DOHH2 (cell line): Measurements from ENCODE around the gene DDX41.
A peak's percentile ranks its signal among the peaks of the same experiment; 100 is the strongest.

Experiments used
- H3F3A ChIP-seq: fragments of 200-600 bp; sonication (generic), shearing (Covaris generic); 2 replicates; pipeline ENCODE4 v1.6.0; 2016; ENCODE audit warnings: antibody characterized with exemption, mild to moderate bottlenecking; ENCODE audit not compliant: control insufficient read depth, insufficient read depth
- H3K27ac ChIP-seq: fragments of 200-600 bp; sonication (generic); 2 replicates; pipeline ENCODE4 v1.5.1; 2014; ENCODE audit warnings: low read depth, mild to moderate bottlenecking, low read length, moderate library complexity
- H3K27me3 ChIP-seq: fragments of 200-600 bp; sonication (generic); 2 replicates; pipeline ENCODE4 v1.6.1; 2014; ENCODE audit warnings: mild to moderate bottlenecking, low read length, mixed read lengths; ENCODE audit not compliant: control insufficient read depth
- H3K36me3 ChIP-seq: fragments of 200-600 bp; sonication (generic); 2 replicates; pipeline ENCODE4 v1.6.1; 2014; ENCODE audit warnings: mild to moderate bottlenecking, low read length, moderate library complexity, mixed read lengths; ENCODE audit not compliant: control insufficient read depth
- H3K4me1 ChIP-seq: fragments of 200-600 bp; sonication (generic); 2 replicates; pipeline ENCODE4 v1.6.1; 2014; ENCODE audit warnings: mild to moderate bottlenecking, low read length, mixed read lengths; ENCODE audit not compliant: control insufficient read depth
- H3K4me2 ChIP-seq: fragments of 200-600 bp; sonication (generic); 2 replicates; pipeline ENCODE4 v1.6.0; 2014; ENCODE audit warnings: mild to moderate bottlenecking, low read length, moderate library complexity
- H3K4me3 ChIP-seq: fragments of 200-600 bp; sonication (generic); 2 replicates; pipeline ENCODE4 v1.5.1; 2014; ENCODE audit warnings: mild to moderate bottlenecking, low read length, mixed read lengths
- H3K79me2 ChIP-seq: fragments of 200-600 bp; sonication (generic); 2 replicates; pipeline ENCODE4 v1.6.1; 2014; ENCODE audit warnings: mild to moderate bottlenecking, low read length, mixed read lengths; ENCODE audit not compliant: control insufficient read depth
- H3K9me2 ChIP-seq: fragments of 200-600 bp; sonication (generic); replicated peaks from 2 replicates; pipeline ENCODE4 v1.6.1; 2014; ENCODE audit warnings: mild to moderate bottlenecking, low read length, mixed read lengths; ENCODE audit not compliant: control insufficient read depth
- H3K9me3 ChIP-seq: fragments of 200-600 bp; sonication (generic); 2 replicates; pipeline ENCODE4 v1.6.1; 2014; ENCODE audit warnings: antibody characterized with exemption, low read length, mixed read lengths; ENCODE audit not compliant: control insufficient read depth, insufficient read depth
- H4K20me1 ChIP-seq: fragments of 200-600 bp; sonication (generic); 2 replicates; pipeline ENCODE4 v1.6.0; 2014; ENCODE audit warnings: low read depth, mild to moderate bottlenecking, antibody characterized with exemption, low read length, moderate library complexity; ENCODE audit not compliant: control insufficient read depth, insufficient read depth
- EZH2phosphoT487 ChIP-seq: fragments of 200-600 bp; sonication (generic); IDR thresholded peaks from 2 replicates; pipeline ENCODE4 v1.6.1; 2017; ENCODE audit warnings: borderline replicate concordance, mild to moderate bottlenecking, antibody characterized with exemption, low read length, moderate library complexity, mixed read lengths
- TF ChIP-seq, protein P1 (sequence below): fragments of 200-600 bp; sonication (generic); IDR thresholded peaks from one replicate; pipeline ENCODE4 v1.5.1; 2014; ENCODE audit warnings: antibody characterized with exemption, mild to moderate bottlenecking, low read depth, low read length; ENCODE audit not compliant: poor library complexity, severe bottlenecking

DDX41 gene

DNA sequence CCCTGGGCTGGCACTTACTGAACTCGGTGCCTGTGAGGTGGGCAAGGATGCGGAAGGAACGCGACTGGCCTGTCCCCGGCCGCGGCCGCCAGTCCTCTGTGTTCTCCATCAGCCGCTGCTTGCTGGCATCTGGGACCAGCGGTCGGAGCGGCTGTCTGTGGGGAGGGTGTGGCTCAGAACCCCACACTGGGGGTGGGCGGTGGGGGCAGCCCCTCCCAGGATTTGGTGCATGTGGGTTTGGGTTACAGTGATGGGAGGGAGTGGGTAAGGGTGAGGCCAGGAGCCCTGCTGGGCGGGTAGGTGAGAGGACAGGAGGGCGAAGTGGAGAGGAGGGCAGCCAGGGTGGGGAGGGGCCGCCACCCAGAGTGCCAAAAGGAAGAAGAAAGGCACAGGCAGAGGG, 25.8 kb downstream of the DDX41 start:
- no peaks in the 10 kb centered on the region for H3K9me3 ChIP-seq
- H3K27ac ChIP-seq, result no peak overlapping the region
- no peak overlapping the region; the same call in 1 of the 2 replicates for H3K4me3 ChIP-seq
- H3K9me2 ChIP-seq, result no peaks in the 10 kb centered on the region
- TF ChIP-seq EZH2phosphoT487, result no peak
- TF ChIP-seq, protein P1, sequence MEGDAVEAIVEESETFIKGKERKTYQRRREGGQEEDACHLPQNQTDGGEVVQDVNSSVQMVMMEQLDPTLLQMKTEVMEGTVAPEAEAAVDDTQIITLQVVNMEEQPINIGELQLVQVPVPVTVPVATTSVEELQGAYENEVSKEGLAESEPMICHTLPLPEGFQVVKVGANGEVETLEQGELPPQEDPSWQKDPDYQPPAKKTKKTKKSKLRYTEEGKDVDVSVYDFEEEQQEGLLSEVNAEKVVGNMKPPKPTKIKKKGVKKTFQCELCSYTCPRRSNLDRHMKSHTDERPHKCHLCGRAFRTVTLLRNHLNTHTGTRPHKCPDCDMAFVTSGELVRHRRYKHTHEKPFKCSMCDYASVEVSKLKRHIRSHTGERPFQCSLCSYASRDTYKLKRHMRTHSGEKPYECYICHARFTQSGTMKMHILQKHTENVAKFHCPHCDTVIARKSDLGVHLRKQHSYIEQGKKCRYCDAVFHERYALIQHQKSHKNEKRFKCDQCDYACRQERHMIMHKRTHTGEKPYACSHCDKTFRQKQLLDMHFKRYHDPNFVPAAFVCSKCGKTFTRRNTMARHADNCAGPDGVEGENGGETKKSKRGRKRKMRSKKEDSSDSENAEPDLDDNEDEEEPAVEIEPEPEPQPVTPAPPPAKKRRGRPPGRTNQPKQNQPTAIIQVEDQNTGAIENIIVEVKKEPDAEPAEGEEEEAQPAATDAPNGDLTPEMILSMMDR, result no peak
- H3K36me3 ChIP-seq, result peaks cover 10% of the 10 kb centered on the region; the same call in 1 of the 2 replicates
- no peaks in the 10 kb centered on the region for H3K27me3 ChIP-seq
- peak overlapping the region; percentile 39; the same call in 1 of the 2 replicates for H3K4me2 ChIP-seq
- peaks cover 5% of the 10 kb centered on the region; the same call in 1 of the 2 replicates for H3F3A ChIP-seq
- no peaks in the 10 kb centered on the region for H4K20me1 ChIP-seq
- no peaks in the 10 kb centered on the region for H3K79me2 ChIP-seq
- H3K4me1 ChIP-seq, result peaks cover 50% of the 10 kb centered on the region

DNA sequence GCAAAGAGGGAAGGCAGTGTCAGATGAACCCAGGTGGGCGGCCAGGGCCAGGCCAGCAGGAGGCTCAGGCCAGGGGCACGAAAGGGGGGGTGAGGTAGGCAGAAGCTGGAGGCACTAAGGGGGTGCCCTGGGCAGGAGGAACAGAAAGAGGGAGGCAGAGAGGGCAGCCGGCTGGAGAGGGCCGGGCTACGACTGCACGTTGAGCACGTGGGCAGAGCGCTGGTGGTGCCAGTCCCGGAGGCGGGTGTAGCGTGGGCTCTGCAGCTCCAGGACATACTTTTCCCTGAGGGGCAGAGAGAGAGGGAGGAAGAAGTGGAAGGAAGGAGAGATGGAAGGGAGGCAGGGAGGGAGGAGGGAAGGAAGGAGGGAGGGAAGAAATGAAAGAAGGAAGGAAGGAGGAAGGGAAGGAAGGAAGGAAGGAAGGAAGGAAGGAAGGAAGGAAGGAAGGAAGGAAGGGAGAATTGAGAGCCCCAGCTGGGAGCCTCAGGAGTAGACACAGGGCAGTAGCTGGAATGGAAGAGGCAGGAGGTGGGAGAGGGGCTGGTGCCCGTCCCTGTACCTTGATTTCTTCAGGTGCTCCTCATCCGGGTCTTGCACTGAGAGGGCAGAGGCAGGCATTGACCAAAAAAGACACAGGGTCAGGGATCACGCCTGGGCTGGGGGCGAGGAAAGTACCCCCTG, 26.3 kb downstream of the DDX41 start:
- Histone ChIP-seq H3F3A (peaks cover 5% of the 10 kb centered on the region; the same call in 1 of the 2 replicates), H3K9me2 (no peaks in the 10 kb centered on the region), H3K79me2 (no peaks in the 10 kb centered on the region), H3K36me3 (peaks cover 10% of the 10 kb centered on the region; the same call in 1 of the 2 replicates), H3K4me2 (peak overlapping the region; percentile 39), H3K4me3 (peak overlapping the region; percentile 19), H3K4me1 (peaks cover 44% of the 10 kb centered on the region), H3K9me3 (no peaks in the 10 kb centered on the region), H4K20me1 (no peaks in the 10 kb centered on the region), H3K27me3 (no peaks in the 10 kb centered on the region), H3K27ac (no peak overlapping the region)
- TF ChIP-seq, protein P1, result no peak
- TF ChIP-seq EZH2phosphoT487, result no peak

DNA sequence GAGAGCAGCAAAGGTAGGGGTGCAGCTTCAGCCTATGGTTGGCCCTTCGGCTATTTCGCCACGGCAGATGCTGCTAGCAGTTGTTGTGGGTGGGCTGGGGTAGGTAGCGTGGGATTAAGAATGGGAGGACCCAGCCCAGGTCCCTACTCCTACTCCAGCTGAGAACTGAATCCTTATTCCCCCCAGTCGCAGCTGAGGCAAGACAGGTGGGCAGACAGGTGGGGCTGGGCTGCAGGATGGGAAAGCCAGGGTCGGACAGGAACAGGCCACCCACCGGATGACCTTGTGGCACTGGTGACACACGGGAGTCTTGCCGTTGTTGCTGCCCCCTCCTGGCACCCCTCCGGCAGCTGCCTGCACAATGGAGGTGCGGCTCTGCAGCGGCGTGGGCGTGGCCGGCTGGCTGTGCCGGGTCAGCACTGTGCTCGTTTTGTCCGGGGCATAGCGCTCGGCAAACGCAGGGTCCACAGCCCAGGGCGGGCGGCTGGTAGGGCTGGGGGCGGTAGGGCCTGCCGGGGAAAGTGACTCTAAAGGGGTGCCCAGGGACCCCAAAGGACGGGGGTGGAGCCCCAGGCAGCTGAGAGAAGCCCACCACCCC, 27.5 kb downstream of the DDX41 start:
- Histone ChIP-seq H3K4me3 (peak overlapping the region; percentile 19; the same call in 1 of the 2 replicates), H3K79me2 (no peaks in the 10 kb centered on the region), H4K20me1 (no peaks in the 10 kb centered on the region), H3K4me2 (peak overlapping the region; percentile 39), H3K4me1 (peaks cover 32% of the 10 kb centered on the region), H3K36me3 (peaks cover 10% of the 10 kb centered on the region; the same call in 1 of the 2 replicates), H3K27me3 (no peaks in the 10 kb centered on the region), H3K27ac (no peak overlapping the region), H3K9me2 (no peaks in the 10 kb centered on the region), H3F3A (peaks cover 4% of the 10 kb centered on the region; the same call in 1 of the 2 replicates), H3K9me3 (no peaks in the 10 kb centered on the region)
- no peak for TF ChIP-seq EZH2phosphoT487
- TF ChIP-seq, protein P1, result peak; percentile 76
